A549 (cell line): Measurements from ENCODE around the gene S1PR2. TPM values are rescaled to one million over a fixed set of nuclear protein-coding genes. Genes with fewer than 3 reads are reported as not detected.

Experiments
- ATAC-seq, 2 experiments: fragments of 200-7000 bp in 1 of 2; fragments of >200 bp in 1 of 2; cut with Nextera tagmentation in 1 of 2; cut with Tn5 transposase in 1 of 2; 3 replicates each; pipeline versions ENCODE4 v1.8.0 to v1.9.1; 2018 to 2020; ENCODE audit warnings: mild to moderate bottlenecking in 1 of 2, moderate library complexity in 1 of 2
- CTCF ChIA-PET: fragments of 300-600 bp; sonication (Branson Sonifier 250); formaldehyde crosslinking; extraction: SDS; loops from one replicate; lab custom pipeline; 2021; ENCODE audit warnings: antibody characterized with exemption, inconsistent platforms; lab: Yijun Ruan, JAX
- POLR2A ChIA-PET: fragments of 350-600 bp; formaldehyde crosslinking; extraction: SDS; loops from one replicate; lab custom pipeline; 2021; ENCODE audit warnings: antibody characterized with exemption, inconsistent platforms; lab: Yijun Ruan, JAX
- DNase-seq, 2 experiments: peaks; one replicate each; pipeline versions ENCODE4 v3.0.0 to v3.0.0-alpha.2; 2011 to 2016; ENCODE audit warnings: low read depth in 1 of 2, low spot score in 1 of 2
- FAIRE-seq: peaks from 2 replicates; lab custom pipeline; 2011; peaks lifted over from hg19 to GRCh38; lab: Jason Lieb, UNC
- H3K27ac ChIP-seq, 2 experiments: fragments of >200 bp; sonication (Bioruptor Twin); formaldehyde crosslinking; 3 replicates each; pipeline ENCODE4 v1.5.1; 2016 to 2017
- H3K4me1 ChIP-seq: fragments of >200 bp; sonication (Bioruptor Twin); formaldehyde crosslinking; 3 replicates; pipeline ENCODE4 v1.6.1; 2016
- H3K4me2 ChIP-seq: fragments of >200 bp; sonication (Bioruptor Twin); formaldehyde crosslinking; 3 replicates; pipeline ENCODE4 v1.6.1; 2016
- H3K4me3 ChIP-seq: fragments of >200 bp; sonication (Bioruptor Twin); formaldehyde crosslinking; 3 replicates; pipeline ENCODE4 v1.5.1; 2016
- H3K9me3 ChIP-seq: fragments of >200 bp; sonication (Bioruptor Twin); formaldehyde crosslinking; 3 replicates; pipeline ENCODE4 v1.6.1; 2016
- ATOH8 ChIP-seq: fragments of 250-450 bp; sonication (Bioruptor Pico); IDR thresholded peaks from 2 replicates; pipeline ENCODE4 v1.5.0; 2020; ENCODE audit warnings: low read depth, mild to moderate bottlenecking, moderate library complexity
- BHLHE40 ChIP-seq: IDR thresholded peaks from 2 replicates; pipeline ENCODE4 v1.6.1; 2012; ENCODE audit warnings: low read depth, low read length, inconsistent platforms
- CHD4 ChIP-seq: fragments of 200-600 bp; sonication (generic); IDR thresholded peaks from 2 replicates; pipeline ENCODE4 v1.6.1; 2016; ENCODE audit warnings: antibody characterized with exemption, mild to moderate bottlenecking, borderline replicate concordance
- EHF ChIP-seq: fragments of 250-450 bp; sonication (Bioruptor Pico); IDR thresholded peaks from 2 replicates; pipeline ENCODE4 v1.5.0; 2020; ENCODE audit warnings: mild to moderate bottlenecking
- EHMT2 ChIP-seq: fragments of 200-600 bp; sonication (generic); IDR thresholded peaks from 2 replicates; pipeline ENCODE4 v1.6.1; 2016; ENCODE audit warnings: antibody characterized with exemption, low read depth, mild to moderate bottlenecking, moderate library complexity
- ESRRA ChIP-seq: fragments of 150-350 bp; IDR thresholded peaks from 2 replicates; pipeline ENCODE4 v1.6.1; 2014; ENCODE audit warnings: mild to moderate bottlenecking, low read length, borderline replicate concordance
- GATA3 ChIP-seq: IDR thresholded peaks from 2 replicates; pipeline ENCODE4 v1.6.1; 2012; ENCODE audit warnings: borderline replicate concordance
- HDAC2 ChIP-seq: fragments of 200-600 bp; sonication (generic); IDR thresholded peaks from 2 replicates; pipeline ENCODE4 v1.6.1; 2016
- HMGXB4 ChIP-seq: fragments of 250-450 bp; sonication (Bioruptor Pico); IDR thresholded peaks from 2 replicates; pipeline ENCODE4 v1.5.0; 2021; ENCODE audit warnings: mild to moderate bottlenecking, moderate library complexity, borderline replicate concordance
- HOXA7 ChIP-seq: fragments of 250-450 bp; sonication (Bioruptor Pico); IDR thresholded peaks from 2 replicates; pipeline ENCODE4 v1.5.0; 2020; ENCODE audit warnings: mild to moderate bottlenecking, moderate library complexity
- HOXB13 ChIP-seq: fragments of 250-450 bp; sonication (Bioruptor Pico); IDR thresholded peaks from 2 replicates; pipeline ENCODE4 v1.5.0; 2020; ENCODE audit warnings: low read depth, mild to moderate bottlenecking, moderate library complexity
- HOXB5 ChIP-seq: fragments of 250-450 bp; sonication (Bioruptor Pico); IDR thresholded peaks from 2 replicates; pipeline ENCODE4 v1.5.0; 2020; ENCODE audit warnings: mild to moderate bottlenecking, moderate library complexity
- JUNB ChIP-seq: fragments of >200 bp; sonication (Bioruptor Twin); formaldehyde crosslinking; IDR thresholded peaks from 2 replicates; pipeline ENCODE4 v1.6.1; 2016
- KDM1A ChIP-seq: fragments of 200-600 bp; sonication (generic); IDR thresholded peaks from 2 replicates; pipeline ENCODE4 v1.6.1; 2016; ENCODE audit warnings: low read depth, mild to moderate bottlenecking
- KDM5A ChIP-seq: fragments of 200-600 bp; sonication (generic); IDR thresholded peaks from 2 replicates; pipeline ENCODE4 v1.6.1; 2016; ENCODE audit warnings: antibody characterized with exemption, mild to moderate bottlenecking
- MAFK ChIP-seq: fragments of 450-650 bp; IDR thresholded peaks from 2 replicates; pipeline ENCODE4 v1.6.1; 2014; ENCODE audit not compliant: partially characterized antibody
- MAZ ChIP-seq: fragments of 150-350 bp; IDR thresholded peaks from 2 replicates; pipeline ENCODE4 v1.6.1; 2014; ENCODE audit warnings: antibody characterized with exemption, low read depth, low read length, borderline replicate concordance
- NFE2L2 ChIP-seq: fragments of 150-350 bp; conservative IDR thresholded peaks from 2 replicates; pipeline ENCODE4 v1.6.1; 2014; ENCODE audit warnings: low read length
- NPAS2 ChIP-seq: fragments of 250-450 bp; sonication (Bioruptor Pico); IDR thresholded peaks from 2 replicates; pipeline ENCODE4 v1.8.0; 2022; ENCODE audit warnings: mild to moderate bottlenecking, moderate library complexity, borderline replicate concordance
- NR3C1 ChIP-seq: fragments of >200 bp; sonication (Bioruptor Twin); formaldehyde crosslinking; IDR thresholded peaks from 3 replicates; pipeline ENCODE4 v1.6.1; 2017
- POLR2A ChIP-seq: IDR thresholded peaks from 2 replicates; pipeline ENCODE4 v1.6.1; 2012; ENCODE audit warnings: mild to moderate bottlenecking, low read length
- RARB ChIP-seq: fragments of 250-450 bp; sonication (Bioruptor Pico); IDR thresholded peaks from 2 replicates; pipeline ENCODE4 v1.8.0; 2021; ENCODE audit warnings: mild to moderate bottlenecking, moderate library complexity
- REST ChIP-seq: fragments of 200-600 bp; sonication (generic); IDR thresholded peaks from 2 replicates; pipeline ENCODE4 v1.6.1; 2016; ENCODE audit warnings: antibody characterized with exemption, mild to moderate bottlenecking, moderate library complexity
- RNF2 ChIP-seq: fragments of 200-600 bp; sonication (generic); IDR thresholded peaks from 2 replicates; pipeline ENCODE4 v1.6.1; 2016; ENCODE audit warnings: low read depth, mild to moderate bottlenecking, antibody characterized with exemption, moderate library complexity, borderline replicate concordance
- SREBF2 ChIP-seq: fragments of 450-650 bp; IDR thresholded peaks from 2 replicates; pipeline ENCODE4 v1.6.1; 2014; ENCODE audit warnings: mild to moderate bottlenecking, moderate library complexity
- TFCP2L1 ChIP-seq: fragments of 250-450 bp; sonication (Bioruptor Pico); IDR thresholded peaks from 2 replicates; pipeline ENCODE4 v1.5.0; 2021; ENCODE audit warnings: mild to moderate bottlenecking
- ZSCAN20 ChIP-seq: fragments of 250-450 bp; sonication (Bioruptor Pico); IDR thresholded peaks from 2 replicates; pipeline ENCODE4 v1.8.0; 2022; ENCODE audit warnings: mild to moderate bottlenecking, moderate library complexity
- WGBS: methylation state at CpG from one replicate; pipeline ENCODE4 v1.1.6; 2017; ENCODE audit errors: missing lambda C conversion rate; 5-methylcytosine and 5-hydroxymethylcytosine counted together
- polyA plus RNA-seq, 4 experiments: library from polyadenylated mRNA; depleted of rRNA in 3 of 4; stranded (reverse); fragments of >200 nt; fragmentation: RNase III in 1 of 4; extraction: RNeasy Plus Mini Kit Qiagen cat#74134 plus additional on column Dnase treatment in 1 of 4; gene quantifications; 2 replicates in 3 of 4; 3 replicates in 1 of 4; pipeline ENCODE4 v1.2.3, GENCODE V29; 2011 to 2017
- TF ChIP-seq, protein P1 (sequence below): fragments of 150-350 bp; IDR thresholded peaks from 2 replicates; pipeline ENCODE4 v1.6.1; 2014; ENCODE audit warnings: low read depth, mild to moderate bottlenecking, low read length

The S1PR2 gene
- polyA plus RNA-seq, 2 of the 4 experiments (the other 2 are of a cell fraction): 0.72 to 0.87 TPM

DNA sequence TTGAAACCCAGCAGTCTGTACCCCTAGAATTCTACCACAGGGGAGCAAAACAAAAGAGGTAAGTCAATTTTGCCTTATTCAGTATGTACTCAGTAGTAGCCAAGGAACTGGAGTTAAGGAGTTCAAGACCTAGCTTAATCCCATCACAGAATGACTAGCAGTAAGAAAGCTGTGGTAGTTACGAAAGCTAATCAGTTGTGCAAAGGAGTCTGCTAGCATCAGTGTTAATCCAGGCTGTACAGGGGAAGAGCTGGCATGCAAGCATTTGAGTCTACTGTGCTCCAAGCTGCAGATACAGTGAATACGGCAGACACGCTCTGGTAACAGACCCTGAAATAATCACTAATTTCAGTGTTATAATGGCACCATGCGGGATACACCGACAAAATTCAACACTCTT lies 41.1 kb downstream of the S1PR2 start:
- Histone ChIP-seq H3K4me2 (no peak overlapping the region), H3K4me3 (no peak overlapping the region), H3K4me1 (peaks cover 12% of the 10 kb centered on the region), H3K9me3 (no peaks in the 10 kb centered on the region), H3K27ac (no peak overlapping the region)
- 94% methylated on average over 5 of the region's 5 CpGs for WGBS
- ATAC-seq: no peak
- no peak for DNase-seq
- TF ChIP-seq EHMT2 (no peak), ESRRA (no peak), HOXA7 (CRISPR knock-in tag) (no peak), RNF2 (no peak), SREBF2 (no peak)
- TF ChIP-seq, protein P1, sequence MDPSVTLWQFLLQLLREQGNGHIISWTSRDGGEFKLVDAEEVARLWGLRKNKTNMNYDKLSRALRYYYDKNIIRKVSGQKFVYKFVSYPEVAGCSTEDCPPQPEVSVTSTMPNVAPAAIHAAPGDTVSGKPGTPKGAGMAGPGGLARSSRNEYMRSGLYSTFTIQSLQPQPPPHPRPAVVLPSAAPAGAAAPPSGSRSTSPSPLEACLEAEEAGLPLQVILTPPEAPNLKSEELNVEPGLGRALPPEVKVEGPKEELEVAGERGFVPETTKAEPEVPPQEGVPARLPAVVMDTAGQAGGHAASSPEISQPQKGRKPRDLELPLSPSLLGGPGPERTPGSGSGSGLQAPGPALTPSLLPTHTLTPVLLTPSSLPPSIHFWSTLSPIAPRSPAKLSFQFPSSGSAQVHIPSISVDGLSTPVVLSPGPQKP: no peak
- FAIRE-seq: no peak
- CTCF ChIA-PET: no interaction called here
- POLR2A ChIA-PET: no interaction called here

DNA sequence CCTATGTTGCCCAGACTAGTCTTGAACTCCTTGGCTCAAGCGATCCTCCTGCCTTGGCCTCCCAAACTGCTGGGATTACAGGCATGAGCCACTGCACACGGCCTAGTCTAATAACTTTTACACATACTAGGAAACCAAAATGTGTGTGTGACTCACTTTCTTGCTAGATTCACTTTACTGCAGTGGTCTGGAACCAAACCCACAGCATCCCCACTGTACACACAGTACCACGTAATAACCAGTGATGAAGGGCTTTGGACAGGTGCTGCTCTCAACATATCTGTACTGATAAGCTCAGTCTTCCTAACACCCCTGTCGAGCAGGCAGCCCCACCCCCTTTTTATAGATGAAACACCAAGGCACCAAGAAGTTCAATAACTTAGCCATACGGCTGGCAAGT lies 41.5 kb downstream of the S1PR2 start:
- DNase-seq: no peak
- Histone ChIP-seq H3K4me1 (peaks cover 12% of the 10 kb centered on the region), H3K4me3 (no peak overlapping the region), H3K4me2 (no peak overlapping the region), H3K27ac (no peak overlapping the region), H3K9me3 (no peaks in the 10 kb centered on the region)
- POLR2A ChIA-PET: no interaction called here
- ATAC-seq: no peak
- CTCF ChIA-PET: no interaction called here
- FAIRE-seq: no peak
- no peak for TF ChIP-seq ZSCAN20 (CRISPR knock-in tag)
- no peak for TF ChIP-seq EHF
- no peak for TF ChIP-seq MAZ
- TF ChIP-seq NFE2L2: no peak
- no peak for TF ChIP-seq KDM5A
- no peak for TF ChIP-seq HMGXB4 (CRISPR knock-in tag)
- TF ChIP-seq ESRRA: no peak
- TF ChIP-seq HOXB13 (CRISPR knock-in tag): no peak
- TF ChIP-seq ATOH8 (CRISPR knock-in tag): no peak
- no peak for TF ChIP-seq HOXA7 (CRISPR knock-in tag)
- TF ChIP-seq CHD4: no peak
- TF ChIP-seq NR3C1: no peak
- no peak for TF ChIP-seq HDAC2
- TF ChIP-seq, all 56 proteins: peak for 0
- WGBS: 84% methylated on average over 5 of the region's 5 CpGs

GRCh38 chr19:10187315-10187714 lies 43.8 kb downstream of the S1PR2 start:
- Histone ChIP-seq H3K27ac (no peak overlapping the region), H3K4me1 (0 out of 3 replicates have a peak, but pooled peaks cover 4% of the 10 kb centered on the region)
- WGBS: 92% methylated on average over 6 of the region's 11 CpGs
- POLR2A ChIA-PET: no interaction called here
- TF ChIP-seq NPAS2 (CRISPR knock-in tag): no peak
- TF ChIP-seq GATA3: no peak
- no peak for TF ChIP-seq KDM1A
- no peak for TF ChIP-seq JUNB
- no peak for TF ChIP-seq RARB (CRISPR knock-in tag)
- TF ChIP-seq HOXB13 (CRISPR knock-in tag): no peak
- TF ChIP-seq MAFK: no peak
- TF ChIP-seq BHLHE40: no peak
- TF ChIP-seq, protein P1: no peak
- TF ChIP-seq HOXB5 (CRISPR knock-in tag): no peak
- no peak for TF ChIP-seq TFCP2L1 (CRISPR knock-in tag)
- no peak for TF ChIP-seq REST
- TF ChIP-seq POLR2A: no peak
- TF ChIP-seq, all 56 proteins: peak for 0
- DNase-seq (no peak), FAIRE-seq (no peak), ATAC-seq (no peak)
- CTCF ChIA-PET: interaction anchor here (0.6 to 1.7 kb wide), 5 partner anchors 26 to 232 kb away, joined by 3 to 5 read pairs (median 3); partner anchors contain the start of gene S1PR2
- H3K4me3 ChIP-seq: no peak overlapping the region
- no peaks in the 10 kb centered on the region for H3K9me3 ChIP-seq
- no peak overlapping the region for H3K4me2 ChIP-seq
